ENCODE measurements around the gene IL17C.

GRCh38 chr16:88645941-88646340 lies 7.6 kb downstream of the IL17C start:
- TF ChIP-seq, protein P1, sequence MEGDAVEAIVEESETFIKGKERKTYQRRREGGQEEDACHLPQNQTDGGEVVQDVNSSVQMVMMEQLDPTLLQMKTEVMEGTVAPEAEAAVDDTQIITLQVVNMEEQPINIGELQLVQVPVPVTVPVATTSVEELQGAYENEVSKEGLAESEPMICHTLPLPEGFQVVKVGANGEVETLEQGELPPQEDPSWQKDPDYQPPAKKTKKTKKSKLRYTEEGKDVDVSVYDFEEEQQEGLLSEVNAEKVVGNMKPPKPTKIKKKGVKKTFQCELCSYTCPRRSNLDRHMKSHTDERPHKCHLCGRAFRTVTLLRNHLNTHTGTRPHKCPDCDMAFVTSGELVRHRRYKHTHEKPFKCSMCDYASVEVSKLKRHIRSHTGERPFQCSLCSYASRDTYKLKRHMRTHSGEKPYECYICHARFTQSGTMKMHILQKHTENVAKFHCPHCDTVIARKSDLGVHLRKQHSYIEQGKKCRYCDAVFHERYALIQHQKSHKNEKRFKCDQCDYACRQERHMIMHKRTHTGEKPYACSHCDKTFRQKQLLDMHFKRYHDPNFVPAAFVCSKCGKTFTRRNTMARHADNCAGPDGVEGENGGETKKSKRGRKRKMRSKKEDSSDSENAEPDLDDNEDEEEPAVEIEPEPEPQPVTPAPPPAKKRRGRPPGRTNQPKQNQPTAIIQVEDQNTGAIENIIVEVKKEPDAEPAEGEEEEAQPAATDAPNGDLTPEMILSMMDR (IDR thresholded peaks at IDR 0.05) = no peak
- TF ChIP-seq POLR2A (IDR thresholded peaks at IDR 0.05) = no peak
